Anterior cingulate cortex (tissue), 58 donors: ENCODE data around the gene RSF1.
"Not testable (repeated sequence)": the region's sequence is repeated elsewhere in the genome, so short reads cannot be mapped to it uniquely, and the experiment has no call there.

ENCODE experiments used
- DNase-seq, 58 donors: peaks; one replicate each; lab custom pipeline; 2025; lab: John Stamatoyannopoulos, UW

The RSF1 gene, protein sequence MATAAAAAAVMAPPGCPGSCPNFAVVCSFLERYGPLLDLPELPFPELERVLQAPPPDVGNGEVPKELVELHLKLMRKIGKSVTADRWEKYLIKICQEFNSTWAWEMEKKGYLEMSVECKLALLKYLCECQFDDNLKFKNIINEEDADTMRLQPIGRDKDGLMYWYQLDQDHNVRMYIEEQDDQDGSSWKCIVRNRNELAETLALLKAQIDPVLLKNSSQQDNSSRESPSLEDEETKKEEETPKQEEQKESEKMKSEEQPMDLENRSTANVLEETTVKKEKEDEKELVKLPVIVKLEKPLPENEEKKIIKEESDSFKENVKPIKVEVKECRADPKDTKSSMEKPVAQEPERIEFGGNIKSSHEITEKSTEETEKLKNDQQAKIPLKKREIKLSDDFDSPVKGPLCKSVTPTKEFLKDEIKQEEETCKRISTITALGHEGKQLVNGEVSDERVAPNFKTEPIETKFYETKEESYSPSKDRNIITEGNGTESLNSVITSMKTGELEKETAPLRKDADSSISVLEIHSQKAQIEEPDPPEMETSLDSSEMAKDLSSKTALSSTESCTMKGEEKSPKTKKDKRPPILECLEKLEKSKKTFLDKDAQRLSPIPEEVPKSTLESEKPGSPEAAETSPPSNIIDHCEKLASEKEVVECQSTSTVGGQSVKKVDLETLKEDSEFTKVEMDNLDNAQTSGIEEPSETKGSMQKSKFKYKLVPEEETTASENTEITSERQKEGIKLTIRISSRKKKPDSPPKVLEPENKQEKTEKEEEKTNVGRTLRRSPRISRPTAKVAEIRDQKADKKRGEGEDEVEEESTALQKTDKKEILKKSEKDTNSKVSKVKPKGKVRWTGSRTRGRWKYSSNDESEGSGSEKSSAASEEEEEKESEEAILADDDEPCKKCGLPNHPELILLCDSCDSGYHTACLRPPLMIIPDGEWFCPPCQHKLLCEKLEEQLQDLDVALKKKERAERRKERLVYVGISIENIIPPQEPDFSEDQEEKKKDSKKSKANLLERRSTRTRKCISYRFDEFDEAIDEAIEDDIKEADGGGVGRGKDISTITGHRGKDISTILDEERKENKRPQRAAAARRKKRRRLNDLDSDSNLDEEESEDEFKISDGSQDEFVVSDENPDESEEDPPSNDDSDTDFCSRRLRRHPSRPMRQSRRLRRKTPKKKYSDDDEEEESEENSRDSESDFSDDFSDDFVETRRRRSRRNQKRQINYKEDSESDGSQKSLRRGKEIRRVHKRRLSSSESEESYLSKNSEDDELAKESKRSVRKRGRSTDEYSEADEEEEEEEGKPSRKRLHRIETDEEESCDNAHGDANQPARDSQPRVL (N-terminal part only)

GRCh38 chr11:77820565-77821348 is at the start of gene RSF1, which contains the start of gene AAMDC:
Gene RSF1 (minus strand): TSS chr11:77820722. CDS start chr11:77820714, 8 bp downstream.
Gene AAMDC (plus strand): TSS chr11:77821144. CDS start chr11:77842497, 21,353 bp downstream.
- DNase-seq, result peak; percentile 78 to 100 (median 99)

DNA sequence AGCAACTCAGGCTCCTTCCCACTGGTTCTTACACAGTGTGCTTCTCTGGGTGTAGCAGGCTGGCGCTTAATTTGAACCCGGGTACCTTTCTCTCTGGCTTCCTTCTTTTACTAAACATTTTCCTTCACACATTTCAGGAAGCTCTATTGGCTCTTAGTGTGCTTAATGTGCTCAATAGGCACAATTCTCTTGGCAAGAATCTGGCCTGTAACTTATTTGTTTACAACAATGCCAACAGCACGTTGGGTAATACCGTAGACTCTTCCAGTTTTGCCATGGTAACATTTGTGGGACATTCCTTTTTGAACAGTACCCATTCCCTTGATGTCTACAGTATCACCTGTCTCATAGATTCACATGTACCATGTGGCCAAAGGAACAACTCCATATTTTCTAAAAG is 48.2 kb upstream of the RSF1 start:
- no peak for DNase-seq

GRCh38 chr11:77866336-77866735 is 45.8 kb upstream of the RSF1 start:
- no peak for DNase-seq

DNA sequence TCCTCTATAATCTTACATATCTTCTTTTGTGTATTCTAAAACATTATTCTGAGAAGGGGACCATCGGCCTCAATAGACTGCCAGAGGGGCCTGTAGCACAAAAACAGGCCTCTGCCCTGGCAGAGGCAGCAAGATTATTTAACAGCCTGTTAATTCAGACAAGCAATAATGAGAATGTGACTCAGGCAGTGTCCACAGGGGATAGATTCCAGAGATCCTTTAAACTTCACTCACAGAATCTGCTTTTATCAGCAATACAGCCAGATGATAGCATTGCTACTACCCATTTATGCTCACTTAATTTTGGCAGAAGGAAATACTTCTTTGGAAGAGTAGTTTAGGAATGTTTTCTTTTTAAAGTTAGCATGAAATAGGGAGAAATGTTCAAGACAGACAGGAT is 45.3 kb upstream of the RSF1 start:
- no peak for DNase-seq

DNA sequence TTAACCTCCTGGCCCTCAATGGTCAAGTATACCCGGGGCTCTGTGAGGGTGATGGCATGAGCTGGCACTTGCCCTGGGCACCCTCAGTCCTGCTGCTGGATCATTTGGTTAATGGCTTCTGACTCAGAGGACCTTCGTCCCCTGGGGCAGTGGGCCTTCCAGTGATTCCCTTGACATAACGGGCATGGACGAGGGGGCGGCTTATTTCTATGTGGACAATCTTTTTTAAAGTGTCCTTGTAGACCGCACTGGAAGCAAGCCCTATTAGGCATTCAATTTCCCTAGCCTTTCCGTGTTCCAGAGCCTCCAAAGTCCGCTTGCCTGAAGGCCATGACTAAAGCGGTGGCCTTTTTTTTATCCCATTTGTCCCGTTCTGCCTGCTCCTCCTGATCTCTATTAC is 40.9 kb upstream of the RSF1 start:
- DNase-seq, result not testable (repeated sequence)

- not testable (repeated sequence) for DNase-seq
Observed at GRCh38 chr11:77857906-77858457, 37.5 kb upstream of the RSF1 start.

- DNase-seq, result no peak
Observed at GRCh38 chr11:77854838-77855237, 34.3 kb upstream of the RSF1 start.

DNA sequence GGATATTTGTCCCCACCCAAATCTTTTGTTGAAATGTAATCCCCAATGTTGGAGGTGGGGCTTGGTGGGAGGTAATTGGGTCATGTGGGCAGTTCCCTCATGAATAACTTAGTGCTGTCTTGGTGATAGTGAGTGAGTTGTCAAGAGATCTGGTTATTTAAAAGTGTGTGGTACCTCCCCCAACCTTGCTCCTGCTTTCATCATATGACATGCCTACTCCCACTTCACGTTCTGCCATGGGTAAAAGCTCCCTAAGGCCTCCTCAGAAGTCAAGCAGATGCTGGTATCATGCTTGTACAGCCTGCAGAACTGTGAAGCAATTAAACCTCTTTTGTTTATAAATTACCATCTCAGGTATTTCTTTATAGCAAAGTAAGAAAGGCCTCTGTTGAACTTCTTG is 31.0 kb upstream of the RSF1 start:
- DNase-seq, result no peak

GRCh38 chr11:77843700-77844099 is 23.2 kb upstream of the RSF1 start:
- not testable (repeated sequence) for DNase-seq

- DNase-seq, result no peak
Observed at GRCh38 chr11:77842441-77843121, 22.1 kb upstream of the RSF1 start.

DNA sequence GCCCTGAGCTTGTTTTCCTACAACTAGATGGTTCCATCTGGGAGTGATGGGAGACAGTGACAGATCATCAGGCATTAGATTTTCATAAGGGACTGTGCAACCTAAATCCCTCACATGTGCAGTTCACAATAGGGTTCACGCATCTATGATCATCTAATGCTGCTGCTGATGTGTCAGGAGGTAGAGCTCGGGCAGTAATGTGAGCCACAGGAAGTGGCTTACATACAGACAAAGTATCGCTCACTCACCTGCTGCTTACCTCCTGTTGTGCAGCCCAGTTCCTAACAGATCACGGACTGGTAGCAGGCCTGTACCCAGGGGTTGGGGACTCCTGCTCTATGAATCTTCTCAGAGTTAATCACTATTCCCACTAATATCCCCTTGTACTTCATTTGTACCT is 12.8 kb upstream of the RSF1 start:
- no peak for DNase-seq

- DNase-seq, result no peak
Observed at GRCh38 chr11:77828926-77829325, 8.4 kb upstream of the RSF1 start.

GRCh38 chr11:77823775-77824174 is 3.3 kb upstream of the RSF1 start:
- no peak for DNase-seq

DNA sequence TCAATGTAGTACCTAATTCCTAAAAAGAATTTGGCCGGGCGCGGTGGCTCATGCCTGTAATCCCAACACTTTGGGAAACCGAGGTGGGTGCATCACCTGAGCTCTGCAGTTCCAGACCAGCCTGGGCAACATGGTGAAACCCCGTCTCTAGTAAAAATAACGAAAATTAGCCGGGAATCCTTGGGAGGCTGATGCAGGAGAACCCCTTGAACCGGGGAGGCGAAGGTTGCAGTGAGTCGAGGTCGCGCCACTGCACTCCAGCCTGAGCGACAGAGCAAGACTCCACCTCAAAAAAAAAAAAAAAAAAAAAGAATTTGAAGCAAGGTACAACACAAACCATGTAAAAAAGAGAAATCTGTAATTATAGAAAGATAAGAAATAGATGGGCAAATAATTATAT is 1.6 kb upstream of the RSF1 start:
- not testable (repeated sequence) for DNase-seq

GRCh38 chr11:77821349-77821851 is 878 bp upstream of the RSF1 start:
- peak in 17 of 58 donors; percentile 3 to 62 (median 29) for DNase-seq

DNA sequence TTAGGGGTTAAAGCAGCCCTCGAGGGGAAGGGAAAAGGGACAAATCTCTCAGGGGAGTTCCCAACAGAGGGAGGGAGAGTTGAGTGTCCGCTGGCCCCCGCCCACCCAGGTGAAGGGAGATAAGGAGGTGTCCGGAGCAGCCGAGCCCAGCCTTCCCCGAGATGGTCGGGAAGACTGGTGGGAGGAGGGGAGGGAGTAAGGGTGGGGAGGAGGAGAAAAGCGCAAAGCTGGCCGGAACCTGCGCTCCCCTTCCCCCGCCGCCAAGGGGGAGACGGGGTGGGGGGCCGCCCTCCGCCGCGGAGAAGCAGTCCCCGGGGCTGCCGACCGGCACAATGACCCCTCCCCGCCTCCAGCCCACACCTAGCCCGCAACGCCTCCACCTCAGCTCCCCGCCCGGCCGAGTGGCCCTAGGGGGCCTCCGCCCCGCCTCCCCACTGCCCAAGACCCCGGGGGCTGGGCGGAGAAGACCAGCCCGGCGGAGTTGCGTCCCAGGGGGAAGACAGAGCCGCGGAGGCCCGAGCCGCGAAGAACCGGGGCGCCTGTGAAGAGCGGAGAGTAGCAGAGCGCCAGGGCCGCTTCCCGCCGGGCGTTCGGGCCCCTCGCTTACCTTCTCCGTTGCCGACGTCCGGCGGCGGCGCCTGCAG is 479 bp downstream of the RSF1 start:
- DNase-seq, result peak in 46 of 58 donors; percentile 17 to 74 (median 45)

DNA sequence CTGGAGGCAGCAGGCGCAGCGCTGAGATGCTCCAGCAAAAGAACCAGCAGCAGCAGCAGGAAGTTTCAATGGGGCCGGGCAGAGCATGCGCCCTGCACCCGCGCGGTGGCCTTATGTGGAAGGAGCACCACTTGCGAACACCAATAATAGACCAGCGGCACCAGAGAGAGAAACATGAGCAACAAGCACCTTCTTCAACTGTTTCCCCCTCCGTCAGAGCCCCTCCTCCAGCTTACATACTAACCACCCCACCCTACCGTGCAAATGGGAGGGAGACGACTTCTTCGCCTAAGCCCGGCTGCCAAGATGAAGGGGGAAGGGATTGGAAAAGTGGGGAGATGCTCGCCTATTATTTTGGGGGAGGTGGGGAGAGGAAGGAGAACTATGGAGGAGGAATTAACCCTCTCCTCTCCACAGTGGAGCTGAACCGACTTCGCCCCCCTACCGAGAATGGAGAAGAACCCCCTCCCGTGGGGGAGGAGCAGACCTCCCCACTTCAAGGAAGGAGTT is 1.1 kb downstream of the RSF1 start:
- peak; percentile 32 to 91 (median 83) for DNase-seq

DNA sequence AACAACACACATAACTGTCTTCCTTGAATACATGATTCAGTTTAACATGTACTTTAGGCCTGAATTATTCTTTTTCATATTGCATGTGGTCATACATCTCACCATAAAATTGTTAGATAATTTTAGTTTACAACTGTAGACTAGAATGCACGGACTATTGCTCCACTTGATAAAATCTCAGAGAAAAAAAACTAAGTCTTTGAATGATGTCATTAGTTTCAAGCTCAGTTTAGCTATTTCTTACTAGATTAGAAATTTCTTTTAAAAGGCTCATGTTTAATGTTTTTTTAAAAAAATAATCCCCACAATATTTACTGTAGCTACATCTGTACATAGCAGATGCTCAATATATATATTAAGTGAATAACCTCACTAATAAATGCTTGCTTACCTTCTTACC is 5.1 kb downstream of the RSF1 start:
- no peak for DNase-seq
